Karpas-422 (cell line): Measurements from ENCODE around the gene GNG12. TPM values are rescaled to one million over a fixed set of nuclear protein-coding genes. Genes with fewer than 3 reads are reported as not detected.

Experiments used
- DNase-seq: peaks from one replicate; pipeline ENCODE4 v3.0.0-alpha.2; 2015
- H2AFZ ChIP-seq: fragments of 200-600 bp; sonication (generic); 2 replicates; pipeline ENCODE4 v1.6.1; 2014; ENCODE audit warnings: antibody characterized with exemption, low read length, mixed read lengths
- H3K27ac ChIP-seq: fragments of 200-600 bp; sonication (generic); 2 replicates; pipeline ENCODE4 v1.5.1; 2014; ENCODE audit warnings: mild to moderate bottlenecking, low read length, moderate library complexity
- H3K27me3 ChIP-seq: fragments of 200-600 bp; sonication (generic); 2 replicates; pipeline ENCODE4 v1.6.1; 2014; ENCODE audit warnings: low read length, mixed read lengths
- H3K36me3 ChIP-seq: fragments of 200-600 bp; sonication (generic); 2 replicates; pipeline ENCODE4 v1.6.1; 2014; ENCODE audit warnings: low read length, mixed read lengths; ENCODE audit not compliant: insufficient read depth
- H3K4me1 ChIP-seq: fragments of 200-600 bp; sonication (generic); 2 replicates; pipeline ENCODE4 v1.6.1; 2014; ENCODE audit warnings: mild to moderate bottlenecking, low read length, mixed read lengths
- H3K4me2 ChIP-seq: fragments of 200-600 bp; sonication (generic); 2 replicates; pipeline ENCODE4 v1.6.1; 2014; ENCODE audit warnings: low read length, low read depth, mild to moderate bottlenecking; ENCODE audit not compliant: poor library complexity, severe bottlenecking
- H3K4me3 ChIP-seq: fragments of 200-600 bp; sonication (generic); 2 replicates; pipeline ENCODE4 v1.5.1; 2014; ENCODE audit warnings: mild to moderate bottlenecking, antibody characterized with exemption, low read length, mixed read lengths
- H3K79me2 ChIP-seq: fragments of 200-600 bp; sonication (generic); 2 replicates; pipeline ENCODE4 v1.6.1; 2014; ENCODE audit warnings: mild to moderate bottlenecking, low read length, mixed read lengths
- H3K9ac ChIP-seq: fragments of 200-600 bp; sonication (generic); 2 replicates; pipeline ENCODE4 v1.6.0; 2014; ENCODE audit warnings: low read length
- H3K9me2 ChIP-seq: fragments of 200-600 bp; sonication (generic), shearing (Covaris generic); replicated peaks from 2 replicates; pipeline ENCODE4 v1.6.0; 2014; ENCODE audit warnings: mild to moderate bottlenecking, low read length, moderate library complexity; ENCODE audit not compliant: insufficient read depth
- H3K9me3 ChIP-seq: fragments of 300-700, 200-600 bp; sonication (generic); 2 replicates; pipeline ENCODE4 v1.6.1; 2014; ENCODE audit warnings: low read length, mixed read lengths
- H4K20me1 ChIP-seq: fragments of 200-600 bp; sonication (generic); 2 replicates; pipeline ENCODE4 v1.6.1; 2014; ENCODE audit warnings: mild to moderate bottlenecking, antibody characterized with exemption, low read length, low read depth; ENCODE audit not compliant: insufficient read depth
- total RNA-seq: library from RNA; depleted of rRNA; stranded (reverse); fragments of >200 nt; shearing (Covaris generic); gene quantifications from 2 replicates; pipeline ENCODE4 v1.2.3, GENCODE V29; 2014; ENCODE audit warnings: low replicate concordance

GNG12 gene
- total RNA-seq, 1 experiment from 2014 or later = not detected

DNA sequence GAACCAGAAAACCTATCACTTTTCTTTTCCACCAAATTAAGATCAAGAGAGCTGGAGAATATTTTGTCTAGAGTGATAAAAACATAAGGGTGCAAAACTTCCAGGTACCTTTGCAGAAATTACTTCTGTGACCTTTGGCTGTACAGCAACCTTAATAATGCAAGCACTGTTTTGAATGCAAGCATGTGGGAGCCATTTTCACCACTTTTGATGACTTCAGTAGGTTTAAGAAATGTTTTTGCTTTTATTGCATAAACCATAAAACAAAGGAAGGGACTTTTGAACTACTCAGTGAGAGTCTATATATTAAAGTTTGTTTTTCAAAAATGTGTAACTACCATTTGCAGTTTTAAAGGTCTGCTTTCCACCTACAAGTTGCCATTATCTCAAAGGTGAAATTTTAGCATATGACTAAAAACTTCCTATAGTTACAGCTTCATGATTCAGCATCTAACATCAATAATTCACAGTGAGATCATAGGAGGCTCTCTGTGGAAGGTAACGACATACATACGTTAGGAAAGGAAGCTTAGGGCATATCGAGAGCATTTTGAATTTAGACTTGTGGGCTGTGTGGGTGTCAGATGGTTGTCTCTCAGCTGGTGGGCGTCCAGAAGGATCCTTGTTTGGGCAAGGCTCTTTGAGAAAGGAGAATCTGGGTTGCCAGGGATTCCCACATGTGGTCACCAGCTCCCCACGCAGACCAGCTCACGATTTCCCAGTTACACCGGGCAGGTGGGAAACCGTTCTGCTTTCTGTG, 149.3 kb downstream of the GNG12 start:
- H3K79me2 ChIP-seq = no peaks in the 10 kb centered on the region
- no peak overlapping the region for H3K4me3 ChIP-seq
- H2AFZ ChIP-seq = no peak overlapping the region
- no peak overlapping the region for H3K9ac ChIP-seq
- no peaks in the 10 kb centered on the region for H3K27me3 ChIP-seq
- H3K4me2 ChIP-seq = peak overlapping the region; percentile 40
- DNase-seq = no peak
- peaks cover 26% of the 10 kb centered on the region for H3K4me1 ChIP-seq
- no peak overlapping the region for H3K27ac ChIP-seq
- peaks cover 4% of the 10 kb centered on the region; the same call in 1 of the 2 replicates for H4K20me1 ChIP-seq
- H3K9me3 ChIP-seq = no peaks in the 10 kb centered on the region
- no peaks in the 10 kb centered on the region for H3K9me2 ChIP-seq
- peaks cover 17% of the 10 kb centered on the region for H3K36me3 ChIP-seq

DNA sequence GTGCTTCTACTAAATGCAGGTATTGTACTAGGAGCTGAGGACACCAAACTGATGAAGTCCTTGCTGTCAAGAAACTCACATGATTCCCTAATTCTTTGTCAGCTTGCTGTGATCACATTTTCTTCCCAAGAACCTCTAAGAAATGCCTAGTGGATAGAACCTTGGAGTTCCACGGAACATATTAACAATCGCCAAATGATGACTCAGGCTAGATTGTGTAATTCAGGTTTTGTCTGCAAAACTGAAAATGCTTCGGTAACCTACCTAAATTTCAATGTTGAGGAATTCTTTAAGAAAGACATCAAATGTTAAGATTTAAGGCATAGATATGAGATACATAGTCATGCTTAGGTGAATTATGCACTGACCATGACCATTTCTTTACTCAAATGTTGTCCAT, 150.0 kb downstream of the GNG12 start:
- H4K20me1 ChIP-seq = peaks cover 4% of the 10 kb centered on the region; the same call in 1 of the 2 replicates
- peaks cover 14% of the 10 kb centered on the region for H3K36me3 ChIP-seq
- no peaks in the 10 kb centered on the region for H3K9me2 ChIP-seq
- H3K79me2 ChIP-seq = no peaks in the 10 kb centered on the region
- no peaks in the 10 kb centered on the region for H3K27me3 ChIP-seq
- H3K27ac ChIP-seq = no peak overlapping the region
- no peaks in the 10 kb centered on the region for H3K9me3 ChIP-seq
- H2AFZ ChIP-seq = no peak overlapping the region
- H3K4me1 ChIP-seq = peaks cover 26% of the 10 kb centered on the region
- no peak overlapping the region for H3K9ac ChIP-seq
- DNase-seq = no peak
- H3K4me2 ChIP-seq = no peak overlapping the region
- no peak overlapping the region for H3K4me3 ChIP-seq

DNA sequence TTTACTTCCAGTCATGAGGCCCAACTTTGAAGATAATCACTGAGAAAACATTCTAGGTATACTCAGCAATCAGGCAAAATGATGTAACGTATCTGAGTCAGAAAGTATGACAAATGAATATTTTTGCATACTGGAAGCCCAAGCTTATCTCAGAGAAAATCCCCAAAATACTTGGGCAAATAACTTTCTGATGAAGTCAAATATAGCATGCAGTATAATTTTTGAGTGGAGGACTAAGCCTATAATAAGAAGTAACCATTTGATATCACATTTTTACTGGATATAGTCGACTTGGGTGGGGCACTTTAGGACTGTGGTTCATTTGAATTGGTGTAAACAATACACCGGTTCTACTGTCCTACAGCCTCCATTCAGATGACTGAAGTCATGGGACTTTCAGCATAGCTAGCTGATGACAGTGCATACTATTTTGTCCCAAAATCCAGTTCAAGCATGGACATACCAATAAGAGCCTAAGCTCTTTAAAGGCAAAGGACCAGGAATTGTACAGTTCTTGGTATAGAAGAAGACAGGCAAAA, 150.5 kb downstream of the GNG12 start:
- peaks cover 32% of the 10 kb centered on the region for H3K4me1 ChIP-seq
- no peak overlapping the region for H2AFZ ChIP-seq
- no peak overlapping the region for H3K27ac ChIP-seq
- no peak overlapping the region for H3K9ac ChIP-seq
- no peaks in the 10 kb centered on the region for H3K9me3 ChIP-seq
- no peaks in the 10 kb centered on the region for H3K9me2 ChIP-seq
- H3K27me3 ChIP-seq = no peaks in the 10 kb centered on the region
- no peak overlapping the region for H3K4me2 ChIP-seq
- peaks cover 4% of the 10 kb centered on the region; the same call in 1 of the 2 replicates for H4K20me1 ChIP-seq
- no peak for DNase-seq
- no peak overlapping the region for H3K4me3 ChIP-seq
- H3K79me2 ChIP-seq = no peaks in the 10 kb centered on the region
- H3K36me3 ChIP-seq = peaks cover 10% of the 10 kb centered on the region

DNA sequence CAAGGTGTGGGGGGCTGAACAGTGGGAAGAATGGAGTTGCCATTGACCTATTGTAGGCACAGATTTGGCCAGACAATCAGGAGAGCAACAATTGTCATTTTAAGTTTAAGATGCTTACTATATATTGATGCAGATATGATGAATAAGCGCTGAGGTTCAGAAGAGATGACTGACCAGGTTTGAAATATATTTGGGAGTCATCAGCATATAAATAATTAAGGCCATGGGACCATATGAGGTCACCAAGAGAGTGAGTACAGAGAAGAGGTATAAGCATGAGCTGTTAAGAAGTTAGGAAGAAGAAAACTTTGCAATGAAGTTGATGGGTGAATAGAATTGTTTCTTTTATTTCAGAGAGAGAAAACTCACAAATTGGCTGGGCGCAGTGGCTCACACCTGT, 152.8 kb downstream of the GNG12 start:
- Histone ChIP-seq H3K4me3 (no peak overlapping the region), H3K9me3 (no peaks in the 10 kb centered on the region), H3K79me2 (no peaks in the 10 kb centered on the region), H3K9me2 (no peaks in the 10 kb centered on the region), H3K9ac (no peak overlapping the region), H4K20me1 (no peaks in the 10 kb centered on the region), H3K36me3 (no peaks in the 10 kb centered on the region), H3K4me1 (peaks cover 40% of the 10 kb centered on the region), H3K27ac (no peak overlapping the region), H3K27me3 (no peaks in the 10 kb centered on the region), H2AFZ (no peak overlapping the region), H3K4me2 (no peak overlapping the region)
- DNase-seq = no peak

DNA sequence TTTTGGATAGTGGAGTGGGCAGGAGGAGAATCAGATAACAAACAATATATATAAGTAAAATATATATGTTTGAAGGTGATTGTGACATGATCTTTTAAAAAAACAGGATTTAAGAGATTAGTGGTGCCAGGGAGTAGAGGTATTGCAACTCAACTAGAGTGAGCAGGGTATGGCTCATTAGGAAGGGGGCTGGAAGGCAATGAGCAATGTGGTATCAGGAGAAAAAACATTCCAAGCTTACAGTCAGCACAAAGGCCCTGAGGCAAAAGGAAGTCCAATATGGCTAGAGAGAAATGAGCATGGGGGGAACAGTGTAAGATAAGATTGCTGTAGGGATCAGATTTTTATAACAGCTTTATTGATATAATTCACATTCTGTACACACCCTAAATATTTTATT, 153.6 kb downstream of the GNG12 start:
- Histone ChIP-seq H3K4me3 (no peak overlapping the region), H3K9me2 (no peaks in the 10 kb centered on the region), H3K9me3 (no peaks in the 10 kb centered on the region), H4K20me1 (no peaks in the 10 kb centered on the region), H3K9ac (no peak overlapping the region), H3K4me2 (no peak overlapping the region), H3K27me3 (no peaks in the 10 kb centered on the region), H3K27ac (no peak overlapping the region), H3K36me3 (no peaks in the 10 kb centered on the region), H3K79me2 (no peaks in the 10 kb centered on the region), H3K4me1 (peaks cover 47% of the 10 kb centered on the region), H2AFZ (no peak overlapping the region)
- DNase-seq = no peak

DNA sequence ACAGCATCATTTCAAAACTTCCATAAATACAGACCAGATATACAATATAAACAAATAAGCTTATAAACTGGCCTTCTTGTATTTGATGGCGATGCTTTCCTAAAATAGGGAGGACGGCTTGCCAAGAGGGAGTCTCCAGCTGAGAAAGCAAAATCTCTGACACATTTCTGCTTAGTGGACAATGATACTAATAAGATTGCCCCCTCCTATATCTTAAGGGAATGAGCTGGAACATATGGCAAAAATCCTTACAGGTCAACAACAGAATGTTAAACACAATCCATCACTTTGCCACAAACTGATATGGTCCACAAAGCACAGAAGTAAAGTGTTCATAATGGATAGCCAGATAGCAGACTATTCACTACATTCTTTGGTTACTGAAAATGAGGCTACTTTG, 155.3 kb downstream of the GNG12 start:
- Histone ChIP-seq H2AFZ (no peak overlapping the region), H3K4me1 (peaks cover 51% of the 10 kb centered on the region), H3K27me3 (no peaks in the 10 kb centered on the region), H3K9ac (no peak overlapping the region), H3K9me2 (no peaks in the 10 kb centered on the region), H3K4me2 (no peak overlapping the region), H4K20me1 (no peaks in the 10 kb centered on the region), H3K9me3 (no peaks in the 10 kb centered on the region), H3K36me3 (no peaks in the 10 kb centered on the region), H3K4me3 (no peak overlapping the region), H3K27ac (no peak overlapping the region), H3K79me2 (no peaks in the 10 kb centered on the region)
- no peak for DNase-seq

DNA sequence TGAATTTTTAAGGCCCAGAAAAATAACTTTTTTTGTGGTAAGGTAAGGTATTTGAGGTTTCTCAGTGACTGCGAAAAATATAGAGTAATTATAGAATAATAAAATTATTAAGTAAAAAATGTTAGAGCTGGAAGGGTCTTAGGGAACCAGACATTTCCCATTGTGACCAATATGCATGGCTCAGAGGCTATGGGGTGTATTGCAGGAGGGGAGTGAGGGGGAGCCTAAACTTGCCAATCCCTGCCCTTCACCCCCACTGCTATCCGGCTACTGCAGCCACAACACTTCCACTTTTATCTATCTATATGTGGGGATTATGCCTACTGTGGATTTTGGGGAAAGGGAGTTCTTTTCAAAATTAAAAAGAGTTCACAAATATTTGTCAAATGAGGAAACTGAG, 155.9 kb downstream of the GNG12 start:
- Histone ChIP-seq H3K27me3 (no peaks in the 10 kb centered on the region), H3K9ac (no peak overlapping the region), H3K79me2 (no peaks in the 10 kb centered on the region), H3K4me2 (no peak overlapping the region), H3K36me3 (no peaks in the 10 kb centered on the region), H3K4me3 (no peak overlapping the region), H2AFZ (no peak overlapping the region), H3K9me2 (no peaks in the 10 kb centered on the region), H3K9me3 (no peaks in the 10 kb centered on the region), H3K4me1 (peaks cover 45% of the 10 kb centered on the region), H4K20me1 (no peaks in the 10 kb centered on the region), H3K27ac (no peak overlapping the region)
- no peak for DNase-seq

DNA sequence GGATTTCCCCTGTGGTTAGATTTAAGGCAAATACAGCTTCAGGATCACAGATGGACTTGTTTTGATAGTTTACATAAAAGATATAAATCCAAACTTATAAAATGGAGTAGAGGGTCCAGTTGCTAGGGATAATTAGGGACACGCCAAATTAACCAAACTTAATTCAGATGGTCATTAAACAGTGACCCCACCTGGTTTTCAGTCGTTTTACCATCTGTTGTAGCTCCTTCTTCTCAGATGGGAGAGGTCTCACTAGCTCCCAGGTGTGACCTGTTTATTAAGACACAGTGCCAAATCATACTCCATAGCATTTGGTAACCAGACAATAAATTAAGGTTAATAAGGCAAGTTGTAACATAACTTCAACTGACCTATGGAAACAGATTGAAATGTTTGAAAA, 156.3 kb downstream of the GNG12 start:
- Histone ChIP-seq H3K9ac (no peak overlapping the region), H4K20me1 (no peaks in the 10 kb centered on the region), H3K79me2 (no peaks in the 10 kb centered on the region), H2AFZ (no peak overlapping the region), H3K4me1 (peaks cover 45% of the 10 kb centered on the region), H3K27ac (no peak overlapping the region), H3K27me3 (no peaks in the 10 kb centered on the region), H3K36me3 (no peaks in the 10 kb centered on the region), H3K9me2 (no peaks in the 10 kb centered on the region), H3K9me3 (no peaks in the 10 kb centered on the region), H3K4me2 (no peak overlapping the region), H3K4me3 (no peak overlapping the region)
- no peak for DNase-seq
